Neural progenitor cell (in vitro differentiated cells): ENCODE data around the gene MTSS2. TPM values are rescaled to one million over a fixed set of nuclear protein-coding genes. Genes with fewer than 3 reads are reported as not detected.

Experiments used
- DNase-seq: peaks from one replicate; pipeline ENCODE4 v3.0.0-alpha.2; 2016; ENCODE audit warnings: low spot score
- H2AFZ ChIP-seq: fragments of 200-600 bp; sonication (generic); replicated peaks from 2 replicates; pipeline ENCODE4 v1.6.1; 2016; ENCODE audit warnings: antibody characterized with exemption
- H3F3A ChIP-seq: fragments of 200-600 bp; sonication (generic); 2 replicates; pipeline ENCODE4 v1.6.1; 2016; ENCODE audit warnings: antibody characterized with exemption, low read depth
- H3K27ac ChIP-seq: fragments of 200-600 bp; sonication (generic); 2 replicates; pipeline ENCODE4 v1.5.1; 2016; ENCODE audit warnings: mild to moderate bottlenecking
- H3K27me3 ChIP-seq: fragments of 200-600 bp; sonication (generic); 2 replicates; pipeline ENCODE4 v1.6.1; 2016; ENCODE audit warnings: mild to moderate bottlenecking, moderate library complexity
- H3K36me3 ChIP-seq: fragments of 200-600 bp; sonication (generic); 2 replicates; pipeline ENCODE4 v1.5.1; 2016
- H3K4me1 ChIP-seq: fragments of 200-600 bp; sonication (generic); 2 replicates; pipeline ENCODE4 v1.6.1; 2016; ENCODE audit warnings: mixed run types
- H3K4me2 ChIP-seq: fragments of 200-600 bp; sonication (generic); 2 replicates; pipeline ENCODE4 v1.6.1; 2016
- H3K4me3 ChIP-seq: fragments of 200-600 bp; sonication (generic); 2 replicates; pipeline ENCODE4 v1.5.1; 2016
- H3K79me2 ChIP-seq: fragments of 200-600 bp; sonication (generic); 2 replicates; pipeline ENCODE4 v1.6.1; 2016; ENCODE audit warnings: low read depth
- H3K9ac ChIP-seq: fragments of 200-600 bp; sonication (generic); 2 replicates; pipeline ENCODE4 v1.6.1; 2016
- H3K9me3 ChIP-seq: fragments of 200-600 bp; sonication (generic); 2 replicates; pipeline ENCODE4 v1.5.1; 2016; ENCODE audit warnings: low read depth
- H4K20me1 ChIP-seq: fragments of 200-600 bp; sonication (generic); 2 replicates; pipeline ENCODE4 v1.6.1; 2016; ENCODE audit warnings: low read depth
- H3K27ac Mint-ChIP-seq: 3 replicates; pipeline ENCODE4 v1.8.0; 2021; ENCODE audit warnings: mixed read lengths
- H3K27me3 Mint-ChIP-seq: 2 replicates; pipeline ENCODE4 v1.8.0; 2022; ENCODE audit warnings: low read depth, mild to moderate bottlenecking, inconsistent platforms, moderate library complexity, mixed read lengths; ENCODE audit not compliant: insufficient read depth
- H3K36me3 Mint-ChIP-seq: 3 replicates; pipeline ENCODE4 v1.8.0; 2021; ENCODE audit warnings: mixed read lengths
- H3K4me1 Mint-ChIP-seq: 3 replicates; pipeline ENCODE4 v1.8.0; 2021; ENCODE audit warnings: mixed read lengths
- H3K4me3 Mint-ChIP-seq: 3 replicates; pipeline ENCODE4 v1.8.0; 2021; ENCODE audit warnings: mild to moderate bottlenecking, moderate library complexity, mixed read lengths
- H3K9me3 Mint-ChIP-seq: 3 replicates; pipeline ENCODE4 v1.8.0; 2020; ENCODE audit warnings: mixed read lengths
- EZH2 ChIP-seq: fragments of 200-600 bp; sonication (generic); IDR thresholded peaks from 2 replicates; pipeline ENCODE4 v1.6.1; 2017; ENCODE audit warnings: antibody characterized with exemption, mild to moderate bottlenecking, moderate library complexity
- EZH2phosphoT487 ChIP-seq: fragments of 200-600 bp; sonication (generic); IDR thresholded peaks from 2 replicates; pipeline ENCODE4 v1.6.1; 2017; ENCODE audit warnings: antibody characterized with exemption
- total RNA-seq: library from RNA; depleted of rRNA; stranded (reverse); fragments of >200 nt; gene quantifications from 2 replicates; pipeline ENCODE4 v1.2.3, GENCODE V29; 2015; ENCODE audit warnings: low replicate concordance
- TF ChIP-seq, protein P1 (sequence below): fragments of 200-600 bp; sonication (generic); IDR thresholded peaks from 2 replicates; pipeline ENCODE4 v1.5.1; 2017; ENCODE audit warnings: antibody characterized with exemption, mild to moderate bottlenecking

The MTSS2 gene
- total RNA-seq, 1 donor from 2014 or later = 6.2 TPM

DNA sequence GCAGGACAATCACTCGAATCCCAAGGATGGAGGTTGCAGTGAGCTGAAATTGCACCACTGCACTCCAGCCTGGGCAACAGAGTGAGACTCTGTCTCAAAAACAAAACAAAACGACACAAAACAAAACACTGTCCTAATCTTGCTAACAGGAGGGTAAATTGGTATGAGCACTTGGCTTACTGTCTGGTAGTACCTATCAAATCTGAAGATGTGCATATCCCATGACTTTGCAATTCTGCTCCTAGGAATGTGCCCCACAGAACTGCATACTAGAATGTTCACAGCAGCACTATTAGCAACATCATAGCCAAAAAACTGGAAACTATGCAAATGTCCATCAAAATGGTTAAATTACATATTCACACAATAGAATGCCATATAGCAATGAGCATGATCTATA lies 15.7 kb downstream of the MTSS2 start:
- no peak for DNase-seq
- H3K9me3 ChIP-seq = peaks cover 4% of the 10 kb centered on the region
- Mint-ChIP-seq H3K27ac (no peak overlapping the region), H3K4me1 (no peaks in the 10 kb centered on the region), H3K36me3 (peaks cover 58% of the 10 kb centered on the region), H3K9me3 (peaks cover 19% of the 10 kb centered on the region), H3K27me3 (peaks cover 2% of the 10 kb centered on the region), H3K4me3 (no peak overlapping the region)
- peaks cover 8% of the 10 kb centered on the region for H3K36me3 ChIP-seq
- H3K27ac ChIP-seq = no peak overlapping the region
- H3K9ac ChIP-seq = no peak overlapping the region
- H4K20me1 ChIP-seq = no peaks in the 10 kb centered on the region
- H3K4me2 ChIP-seq = no peak overlapping the region
- H2AFZ ChIP-seq = no peak overlapping the region
- H3K27me3 ChIP-seq = no peaks in the 10 kb centered on the region
- no peaks in the 10 kb centered on the region for H3K79me2 ChIP-seq
- no peak overlapping the region for H3K4me3 ChIP-seq
- no peaks in the 10 kb centered on the region for H3F3A ChIP-seq
- no peaks in the 10 kb centered on the region for H3K4me1 ChIP-seq
- TF ChIP-seq EZH2 (no peak), EZH2phosphoT487 (no peak)
- TF ChIP-seq, protein P1, sequence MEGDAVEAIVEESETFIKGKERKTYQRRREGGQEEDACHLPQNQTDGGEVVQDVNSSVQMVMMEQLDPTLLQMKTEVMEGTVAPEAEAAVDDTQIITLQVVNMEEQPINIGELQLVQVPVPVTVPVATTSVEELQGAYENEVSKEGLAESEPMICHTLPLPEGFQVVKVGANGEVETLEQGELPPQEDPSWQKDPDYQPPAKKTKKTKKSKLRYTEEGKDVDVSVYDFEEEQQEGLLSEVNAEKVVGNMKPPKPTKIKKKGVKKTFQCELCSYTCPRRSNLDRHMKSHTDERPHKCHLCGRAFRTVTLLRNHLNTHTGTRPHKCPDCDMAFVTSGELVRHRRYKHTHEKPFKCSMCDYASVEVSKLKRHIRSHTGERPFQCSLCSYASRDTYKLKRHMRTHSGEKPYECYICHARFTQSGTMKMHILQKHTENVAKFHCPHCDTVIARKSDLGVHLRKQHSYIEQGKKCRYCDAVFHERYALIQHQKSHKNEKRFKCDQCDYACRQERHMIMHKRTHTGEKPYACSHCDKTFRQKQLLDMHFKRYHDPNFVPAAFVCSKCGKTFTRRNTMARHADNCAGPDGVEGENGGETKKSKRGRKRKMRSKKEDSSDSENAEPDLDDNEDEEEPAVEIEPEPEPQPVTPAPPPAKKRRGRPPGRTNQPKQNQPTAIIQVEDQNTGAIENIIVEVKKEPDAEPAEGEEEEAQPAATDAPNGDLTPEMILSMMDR = no peak

DNA sequence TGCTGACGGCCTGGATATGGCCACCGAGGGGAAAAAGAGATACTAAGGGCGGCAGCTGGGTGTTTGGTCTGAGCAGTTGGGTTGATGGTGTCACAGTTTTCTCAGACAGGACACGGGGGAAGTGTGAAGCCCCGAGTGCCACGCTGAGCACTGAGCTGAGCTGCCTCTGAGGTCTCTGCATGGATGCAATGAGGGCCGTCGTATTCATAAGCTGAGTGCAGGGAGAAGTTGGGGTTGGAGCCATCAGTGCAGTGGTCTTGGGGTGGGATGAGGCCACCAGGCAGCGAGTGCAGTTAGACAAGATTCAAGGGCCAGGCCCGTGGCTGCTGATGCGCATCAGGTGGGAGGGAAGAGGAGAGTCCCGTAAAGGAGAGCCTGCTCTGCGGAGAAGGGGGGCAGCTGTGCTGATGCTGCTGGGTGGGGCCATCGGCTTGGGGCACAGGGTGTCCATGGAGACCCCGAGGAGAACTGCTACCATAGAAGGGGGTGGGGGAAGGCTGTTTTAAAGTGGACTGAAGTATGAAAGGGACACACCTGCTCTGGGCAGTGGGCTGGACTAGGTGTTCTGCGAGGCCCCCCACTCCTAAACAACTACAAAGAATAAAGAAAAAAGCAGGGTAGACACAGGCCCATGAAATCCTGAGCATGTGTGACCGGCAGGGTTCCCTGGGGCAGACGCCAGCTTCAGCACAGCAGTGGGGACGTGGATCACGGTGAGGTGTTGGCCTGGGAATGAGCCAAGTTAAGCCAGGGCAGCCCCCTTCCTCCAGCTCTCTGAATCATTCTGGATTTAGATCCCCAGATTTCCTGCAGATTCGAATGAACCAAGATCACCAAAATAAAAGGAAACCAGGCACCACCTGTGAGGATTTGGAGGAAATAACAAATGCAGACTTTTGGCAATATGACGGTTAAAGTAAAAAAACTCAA lies 19.8 kb downstream of the MTSS2 start:
- Histone ChIP-seq H2AFZ (no peak overlapping the region), H3F3A (no peaks in the 10 kb centered on the region), H3K9me3 (peaks cover 4% of the 10 kb centered on the region), H3K4me2 (no peak overlapping the region), H3K27ac (no peak overlapping the region), H3K79me2 (no peaks in the 10 kb centered on the region), H3K4me1 (no peaks in the 10 kb centered on the region), H4K20me1 (no peaks in the 10 kb centered on the region), H3K4me3 (no peak overlapping the region), H3K27me3 (no peaks in the 10 kb centered on the region), H3K36me3 (peaks cover 8% of the 10 kb centered on the region), H3K9ac (no peak overlapping the region)
- Mint-ChIP-seq H3K4me3 (no peak overlapping the region), H3K27ac (no peak overlapping the region), H3K27me3 (peaks cover 10% of the 10 kb centered on the region), H3K4me1 (no peaks in the 10 kb centered on the region), H3K9me3 (peaks cover 19% of the 10 kb centered on the region), H3K36me3 (peaks cover 45% of the 10 kb centered on the region)
- TF ChIP-seq, protein P1 = no peak
- TF ChIP-seq EZH2phosphoT487 (no peak), EZH2 (no peak)
- DNase-seq = no peak

DNA sequence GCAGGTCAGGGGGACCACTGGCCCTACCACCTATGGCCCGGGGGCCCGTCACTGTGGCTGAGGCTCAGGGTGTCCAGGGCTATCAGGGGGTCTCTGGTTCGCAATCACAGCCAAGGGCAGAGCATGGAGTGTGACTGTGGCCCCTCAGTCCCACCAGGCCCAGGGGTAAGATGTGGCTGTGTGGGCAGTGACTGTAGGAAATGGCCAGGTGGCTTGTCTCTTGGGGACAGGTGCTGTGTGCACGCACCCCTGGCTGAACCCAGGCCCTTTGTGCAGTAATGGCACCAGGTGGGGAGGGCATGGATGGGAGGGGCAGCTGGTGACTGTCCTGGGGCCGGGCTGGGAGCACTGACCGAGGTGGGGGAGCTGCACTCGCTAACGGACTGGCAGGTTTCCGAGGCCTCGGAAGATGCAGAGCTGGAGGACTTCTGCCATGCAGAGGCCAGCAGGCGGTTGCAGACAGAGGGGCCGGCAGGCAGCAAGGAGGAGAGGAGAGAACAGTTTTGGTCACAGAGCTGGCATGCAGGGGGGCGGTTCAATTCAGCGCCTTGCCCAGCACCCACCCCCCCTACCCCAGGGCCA lies 20.6 kb downstream of the MTSS2 start:
- no peak overlapping the region for H3K4me2 ChIP-seq
- H3K4me1 Mint-ChIP-seq = no peaks in the 10 kb centered on the region
- TF ChIP-seq EZH2 (no peak), EZH2phosphoT487 (no peak)
- TF ChIP-seq, protein P1 = no peak
- H3K27me3 ChIP-seq = no peaks in the 10 kb centered on the region
- no peaks in the 10 kb centered on the region for H3K4me1 ChIP-seq
- no peak overlapping the region for H3K27ac ChIP-seq
- peaks cover 10% of the 10 kb centered on the region for H3K27me3 Mint-ChIP-seq
- no peak for DNase-seq
- no peak overlapping the region for H3K4me3 ChIP-seq
- no peak overlapping the region for H3K27ac Mint-ChIP-seq
- no peaks in the 10 kb centered on the region for H3F3A ChIP-seq
- no peak overlapping the region for H2AFZ ChIP-seq
- H3K4me3 Mint-ChIP-seq = no peak overlapping the region
- H3K9me3 Mint-ChIP-seq = peaks cover 15% of the 10 kb centered on the region
- peaks cover 8% of the 10 kb centered on the region for H3K36me3 ChIP-seq
- no peak overlapping the region for H3K9ac ChIP-seq
- H4K20me1 ChIP-seq = no peaks in the 10 kb centered on the region
- peaks cover 4% of the 10 kb centered on the region for H3K9me3 ChIP-seq
- peaks cover 40% of the 10 kb centered on the region for H3K36me3 Mint-ChIP-seq
- no peaks in the 10 kb centered on the region for H3K79me2 ChIP-seq
